ENCODE measurements around the gene GIPC1.

DNA sequence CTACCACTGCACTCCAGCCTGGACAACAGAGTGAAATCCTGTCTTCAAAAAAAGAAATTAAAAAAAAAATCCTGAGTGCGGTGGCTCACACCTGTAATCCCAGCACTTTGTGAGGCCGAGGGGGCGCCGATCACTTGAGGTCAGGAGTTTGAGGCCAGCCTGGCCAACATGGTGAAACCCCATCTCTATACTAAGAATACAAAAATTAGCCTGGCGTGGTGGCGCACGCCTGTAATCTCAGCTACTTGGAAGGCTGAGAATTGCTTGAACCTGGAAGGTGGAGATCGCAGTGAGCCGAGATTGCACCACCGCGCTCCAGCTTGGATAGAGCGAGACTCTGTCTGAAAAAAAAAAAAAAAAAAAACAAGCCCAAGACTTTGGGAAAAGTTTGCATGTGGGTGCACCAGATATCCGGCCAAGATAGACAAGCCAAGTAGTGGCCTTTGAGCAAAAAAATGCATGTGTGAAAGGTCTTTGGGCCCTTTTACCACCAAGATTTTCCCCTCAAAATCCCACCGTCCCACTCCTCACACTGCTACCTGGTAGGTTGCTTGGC is 16.6 kb upstream of the GIPC1 start:
- TF ChIP-seq, protein P1, sequence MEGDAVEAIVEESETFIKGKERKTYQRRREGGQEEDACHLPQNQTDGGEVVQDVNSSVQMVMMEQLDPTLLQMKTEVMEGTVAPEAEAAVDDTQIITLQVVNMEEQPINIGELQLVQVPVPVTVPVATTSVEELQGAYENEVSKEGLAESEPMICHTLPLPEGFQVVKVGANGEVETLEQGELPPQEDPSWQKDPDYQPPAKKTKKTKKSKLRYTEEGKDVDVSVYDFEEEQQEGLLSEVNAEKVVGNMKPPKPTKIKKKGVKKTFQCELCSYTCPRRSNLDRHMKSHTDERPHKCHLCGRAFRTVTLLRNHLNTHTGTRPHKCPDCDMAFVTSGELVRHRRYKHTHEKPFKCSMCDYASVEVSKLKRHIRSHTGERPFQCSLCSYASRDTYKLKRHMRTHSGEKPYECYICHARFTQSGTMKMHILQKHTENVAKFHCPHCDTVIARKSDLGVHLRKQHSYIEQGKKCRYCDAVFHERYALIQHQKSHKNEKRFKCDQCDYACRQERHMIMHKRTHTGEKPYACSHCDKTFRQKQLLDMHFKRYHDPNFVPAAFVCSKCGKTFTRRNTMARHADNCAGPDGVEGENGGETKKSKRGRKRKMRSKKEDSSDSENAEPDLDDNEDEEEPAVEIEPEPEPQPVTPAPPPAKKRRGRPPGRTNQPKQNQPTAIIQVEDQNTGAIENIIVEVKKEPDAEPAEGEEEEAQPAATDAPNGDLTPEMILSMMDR (IDR thresholded peaks at IDR 0.05) = no peak
- TF ChIP-seq POLR2A (IDR thresholded peaks at IDR 0.05) = no peak

Data from ovary (tissue), 3 donors.